ENCODE data around the gene BANP.

Gene BANP

GRCh38 chr16:87951552-87952538 is 611 bp downstream of the BANP start:
- no peak for DNase-seq

- no peak for DNase-seq
Observed at GRCh38 chr16:87952751-87953150, 1.5 kb downstream of the BANP start.

GRCh38 chr16:87953308-87954215 is 2.3 kb downstream of the BANP start:
- no peak for DNase-seq

GRCh38 chr16:87954361-87954760 is 3.1 kb downstream of the BANP start:
- no peak for DNase-seq

GRCh38 chr16:87954826-87955225 is 3.6 kb downstream of the BANP start:
- DNase-seq, result no peak

GRCh38 chr16:87955302-87956097 is 4.3 kb downstream of the BANP start:
- DNase-seq, result peak; percentile 39

GRCh38 chr16:87956098-87956364 is 4.8 kb downstream of the BANP start:
- no peak for DNase-seq

- peak; percentile 86 for DNase-seq
Observed at GRCh38 chr16:87956365-87957231, 5.4 kb downstream of the BANP start.

GRCh38 chr16:87957296-87958094 is 6.3 kb downstream of the BANP start:
- DNase-seq, result no peak

GRCh38 chr16:87958632-87959031 is 7.4 kb downstream of the BANP start:
- DNase-seq, result no peak

- DNase-seq, result no peak
Observed at GRCh38 chr16:87959391-87959990, 8.3 kb downstream of the BANP start.

- DNase-seq, result no peak
Observed at GRCh38 chr16:87960296-87960695, 9.1 kb downstream of the BANP start.

- DNase-seq, result no peak
Observed at GRCh38 chr16:87960852-87961251, 9.6 kb downstream of the BANP start.

- no peak for DNase-seq
Observed at GRCh38 chr16:87961623-87962022, 10.4 kb downstream of the BANP start.

GRCh38 chr16:87963400-87963799 is 12.2 kb downstream of the BANP start:
- peak; percentile 86 for DNase-seq

GRCh38 chr16:87964049-87964659 is 12.9 kb downstream of the BANP start:
- DNase-seq, result no peak

GRCh38 chr16:87965417-87965816 is 14.2 kb downstream of the BANP start:
- no peak for DNase-seq

- no peak for DNase-seq
Observed at GRCh38 chr16:87966064-87966645, 14.9 kb downstream of the BANP start.

- DNase-seq, result no peak
Observed at GRCh38 chr16:87966685-87967185, 15.5 kb downstream of the BANP start.

GRCh38 chr16:87968541-87968940 is 17.3 kb downstream of the BANP start:
- DNase-seq, result no peak

Measured in activated CD4-positive, alpha-beta T cell treated with anti-CD3 and anti-CD28 coated beads, Interleukin-2, Interleukin-6, amounts not matched to agents 100 ng/mL and 50 ng/mL, durations not matched to agents 16 hours and 8 hours (primary cell).